GM18519 (cell line): Measurements from ENCODE around the gene HOMEZ.

ENCODE experiments used
- ATAC-seq: cut with Tn5 transposase; IDR thresholded peaks from one replicate; pipeline ENCODE4 v1.9.1; 2021; ENCODE audit warnings: mild to moderate bottlenecking, moderate library complexity; ENCODE audit not compliant: unreplicated experiment, low FRiP score

HOMEZ gene

GRCh38 chr14:23308721-23309445 is 23.0 kb upstream of the HOMEZ start:
- no peak for ATAC-seq

GRCh38 chr14:23307687-23308644 is 22.0 kb upstream of the HOMEZ start:
- no peak for ATAC-seq

GRCh38 chr14:23307146-23307530 is 21.2 kb upstream of the HOMEZ start:
- no peak for ATAC-seq

- ATAC-seq, result no peak
Observed at GRCh38 chr14:23306412-23307145, 20.6 kb upstream of the HOMEZ start, which contains the start of gene BCL2L2. Gene BCL2L2, plus strand, starts transcription at chr14:23306833. Its CDS starts 935 bp downstream, at chr14:23307768.

GRCh38 chr14:23302290-23303225 is 16.6 kb upstream of the HOMEZ start, which contains the start of gene PPP1R3E:
Gene PPP1R3E, minus strand, starts transcription at chr14:23302859. Its CDS starts 283 bp downstream, at chr14:23302576.
- peak; percentile 10 for ATAC-seq

- peak; percentile 1 for ATAC-seq
Observed at GRCh38 chr14:23301969-23302289, 16.0 kb upstream of the HOMEZ start.

GRCh38 chr14:23301288-23301968 is 15.5 kb upstream of the HOMEZ start:
- ATAC-seq, result peak; percentile 62

- no peak for ATAC-seq
Observed at GRCh38 chr14:23300687-23301223, 14.8 kb upstream of the HOMEZ start.

GRCh38 chr14:23299986-23300686 is 14.2 kb upstream of the HOMEZ start:
- no peak for ATAC-seq

GRCh38 chr14:23299211-23299957 is 13.5 kb upstream of the HOMEZ start:
- no peak for ATAC-seq

GRCh38 chr14:23297611-23298277 is 11.8 kb upstream of the HOMEZ start:
- ATAC-seq, result no peak

- no peak for ATAC-seq
Observed at GRCh38 chr14:23297096-23297495, 11.2 kb upstream of the HOMEZ start.

- no peak for ATAC-seq
Observed at GRCh38 chr14:23296012-23296777, 10.3 kb upstream of the HOMEZ start.

GRCh38 chr14:23294734-23295561 is 9.0 kb upstream of the HOMEZ start:
- no peak for ATAC-seq

GRCh38 chr14:23286902-23287479 is 1.1 kb upstream of the HOMEZ start:
- no peak for ATAC-seq
